K562 (cell line): Measurements from ENCODE around the gene CD164L2. TPM values are rescaled to one million over a fixed set of nuclear protein-coding genes. Genes with fewer than 3 reads are reported as not detected.

ENCODE experiments used
- CXXC5 ChIP-seq: fragments of 250-450 bp; sonication (Bioruptor Pico); IDR thresholded peaks from 2 replicates; pipeline ENCODE4 v1.8.0; 2022; ENCODE audit warnings: inconsistent platforms, mild to moderate bottlenecking, moderate library complexity
- EP300 ChIP-seq: IDR thresholded peaks from 2 replicates; pipeline ENCODE4 v1.6.1; 2012; ENCODE audit warnings: low read length, improper control_type of control experiment
- HMGN3 ChIP-seq: IDR thresholded peaks from 2 replicates; pipeline ENCODE4 v1.6.1; 2011; ENCODE audit warnings: borderline replicate concordance, low read depth, mild to moderate bottlenecking, mixed read lengths, low read length; ENCODE audit not compliant: insufficient read length; ENCODE audit errors: extremely low read depth
- KAT7 ChIP-seq: sonication (generic); formaldehyde crosslinking; IDR thresholded peaks from 2 replicates; pipeline ENCODE4 v1.8.0; 2022; ENCODE audit warnings: missing genetic modification reagents, mild to moderate bottlenecking, borderline replicate concordance
- MEF2A ChIP-seq: IDR thresholded peaks from 2 replicates; pipeline ENCODE4 v1.6.1; 2011; ENCODE audit warnings: low read depth, mild to moderate bottlenecking, low read length, moderate library complexity; ENCODE audit not compliant: control insufficient read depth
- MYBL2 ChIP-seq, 2 experiments: fragments of 450-650 bp in 1 of 2; sonication (generic) in 1 of 2; formaldehyde crosslinking in 1 of 2; IDR thresholded peaks; 2 replicates each; pipeline versions ENCODE4 v1.6.1 to v1.8.1; 2017 to 2022; ENCODE audit warnings: borderline replicate concordance in 1 of 2, inconsistent platforms in 1 of 2, low read depth in 1 of 2, mild to moderate bottlenecking in 1 of 2, missing genetic modification reagents in 1 of 2, moderate library complexity in 1 of 2
- NCOA6 ChIP-seq: fragments of 450-650 bp; IDR thresholded peaks from 2 replicates; pipeline ENCODE4 v1.6.1; 2017; ENCODE audit warnings: mild to moderate bottlenecking
- PCBP1 ChIP-seq: fragments of 200-400 bp; formaldehyde crosslinking; IDR thresholded peaks from 2 replicates; pipeline ENCODE4 v1.6.1; 2018; ENCODE audit warnings: mild to moderate bottlenecking, low read depth, low read length; ENCODE audit not compliant: poor library complexity, severe bottlenecking
- SIN3A ChIP-seq, 2 experiments: fragments of 150-350 bp in 1 of 2; IDR thresholded peaks; 2 replicates each; pipeline ENCODE4 v1.6.1; 2011 to 2016; ENCODE audit warnings: borderline replicate concordance in 2 of 2, low read depth in 2 of 2, low read length in 2 of 2, mild to moderate bottlenecking in 2 of 2, moderate library complexity in 2 of 2; ENCODE audit not compliant: control insufficient read depth in 1 of 2
- TAF15 ChIP-seq: fragments of 200-400 bp; formaldehyde crosslinking; IDR thresholded peaks from 2 replicates; pipeline ENCODE4 v1.6.1; 2017; ENCODE audit warnings: mild to moderate bottlenecking, low read depth, low read length, moderate library complexity
- TRIM28 ChIP-seq: fragments of 450-650 bp; IDR thresholded peaks from 2 replicates; pipeline ENCODE4 v1.6.1; 2017
- ZBTB17 ChIP-seq: fragments of 450-650 bp; formaldehyde crosslinking; IDR thresholded peaks from 2 replicates; pipeline ENCODE4 v1.4.0; 2020; ENCODE audit warnings: mild to moderate bottlenecking
- ZSCAN29 ChIP-seq: fragments of 450-650 bp; IDR thresholded peaks from 2 replicates; pipeline ENCODE4 v1.6.1; 2017
- polyA plus RNA-seq, 8 experiments: library from polyadenylated mRNA; depleted of rRNA in 4 of 8; stranded (reverse) in 5 of 8; unstranded in 3 of 8; fragments of >200 nt; fragmentation: Nextera tagmentation in 2 of 8; fragmentation: Illumina TruSeq in 1 of 8; extraction: Ambion mirVana in 2 of 8; extraction: Trizol in 1 of 8; gene quantifications; 2 replicates each; pipeline versions ENCODE4 v1.2.1 to v1.2.3, GENCODE V29; 2011 to 2014; ENCODE audit warnings: inconsistent platforms in 1 of 8, missing spikeins in 1 of 8
- total RNA-seq, 7 experiments: library from RNA; depleted of rRNA in 6 of 7; stranded (reverse); fragments of >200 nt in 6 of 7; fragmentation: Illumina TruSeq in 2 of 7; extraction: Trizol in 2 of 7; gene quantifications; 2 replicates each; pipeline versions ENCODE4 v1.2.1 to v1.2.3, GENCODE V29; 2011 to 2021; ENCODE audit warnings: low replicate concordance in 1 of 7
- TF ChIP-seq, protein P1 (sequence below): sonication (generic); formaldehyde crosslinking; IDR thresholded peaks from 2 replicates; pipeline ENCODE4 v1.8.0; 2022; ENCODE audit warnings: mild to moderate bottlenecking, missing genetic modification reagents
- TF ChIP-seq, protein P2 (sequence below): fragments of 250-450 bp; sonication (Bioruptor Pico); IDR thresholded peaks from 2 replicates; pipeline ENCODE4 v1.9.0; 2021; ENCODE audit warnings: mild to moderate bottlenecking, inconsistent platforms
- TF ChIP-seq, protein P3 (sequence below): IDR thresholded peaks from 2 replicates; pipeline ENCODE4 v1.6.1; 2016; ENCODE audit warnings: missing genetic modification characterization, missing compliant biosample characterization
- TF ChIP-seq, protein P4 (sequence below), 2 experiments: fragments of 250-450 bp in 1 of 2; fragments of 450-650 bp in 1 of 2; sonication (Bioruptor Pico) in 1 of 2; IDR thresholded peaks; 2 replicates each; pipeline versions ENCODE4 v1.6.1 to v1.8.0; 2016 to 2021; ENCODE audit warnings: mild to moderate bottlenecking in 2 of 2, moderate library complexity in 2 of 2, missing compliant biosample characterization in 1 of 2, missing genetic modification characterization in 1 of 2

The CD164L2 gene
- total and polyA plus RNA-seq, 9 of the 15 experiments (the other 6 are each of a cell fraction or from before 2014, with no cell fraction given), result 0.08 to 0.92 (median 0.38) TPM; not detected in 1

- TF ChIP-seq CXXC5 (CRISPR knock-in tag) (peak; percentile 23; the same call in 1 of the 2 replicates), ZSCAN29 (no peak), TRIM28 (no peak), MEF2A (no peak), KAT7 (CRISPR knock-in tag) (no peak), SIN3A (IDR thresholded peaks at IDR 0.05; ENCODE audit: borderline replicate concordance in 2 of 2, control insufficient read depth in 1 of 2, low read depth in 2 of 2, low read length in 2 of 2) (0 out of 4 replicates have a peak, but pooled peaks of 1 of the 2 experiments have one; percentile 13), EP300 (no peak), TAF15 (no peak), HMGN3 (peak; percentile 64), NCOA6 (no peak), MYBL2 (IDR thresholded peaks at IDR 0.05; ENCODE audit: low read depth) (no peak), MYBL2 (CRISPR knock-in tag; IDR thresholded peaks at IDR 0.05; ENCODE audit: borderline replicate concordance) (no peak), PCBP1 (no peak), ZBTB17 (CRISPR knock-in tag) (no peak)
- TF ChIP-seq, protein P1, sequence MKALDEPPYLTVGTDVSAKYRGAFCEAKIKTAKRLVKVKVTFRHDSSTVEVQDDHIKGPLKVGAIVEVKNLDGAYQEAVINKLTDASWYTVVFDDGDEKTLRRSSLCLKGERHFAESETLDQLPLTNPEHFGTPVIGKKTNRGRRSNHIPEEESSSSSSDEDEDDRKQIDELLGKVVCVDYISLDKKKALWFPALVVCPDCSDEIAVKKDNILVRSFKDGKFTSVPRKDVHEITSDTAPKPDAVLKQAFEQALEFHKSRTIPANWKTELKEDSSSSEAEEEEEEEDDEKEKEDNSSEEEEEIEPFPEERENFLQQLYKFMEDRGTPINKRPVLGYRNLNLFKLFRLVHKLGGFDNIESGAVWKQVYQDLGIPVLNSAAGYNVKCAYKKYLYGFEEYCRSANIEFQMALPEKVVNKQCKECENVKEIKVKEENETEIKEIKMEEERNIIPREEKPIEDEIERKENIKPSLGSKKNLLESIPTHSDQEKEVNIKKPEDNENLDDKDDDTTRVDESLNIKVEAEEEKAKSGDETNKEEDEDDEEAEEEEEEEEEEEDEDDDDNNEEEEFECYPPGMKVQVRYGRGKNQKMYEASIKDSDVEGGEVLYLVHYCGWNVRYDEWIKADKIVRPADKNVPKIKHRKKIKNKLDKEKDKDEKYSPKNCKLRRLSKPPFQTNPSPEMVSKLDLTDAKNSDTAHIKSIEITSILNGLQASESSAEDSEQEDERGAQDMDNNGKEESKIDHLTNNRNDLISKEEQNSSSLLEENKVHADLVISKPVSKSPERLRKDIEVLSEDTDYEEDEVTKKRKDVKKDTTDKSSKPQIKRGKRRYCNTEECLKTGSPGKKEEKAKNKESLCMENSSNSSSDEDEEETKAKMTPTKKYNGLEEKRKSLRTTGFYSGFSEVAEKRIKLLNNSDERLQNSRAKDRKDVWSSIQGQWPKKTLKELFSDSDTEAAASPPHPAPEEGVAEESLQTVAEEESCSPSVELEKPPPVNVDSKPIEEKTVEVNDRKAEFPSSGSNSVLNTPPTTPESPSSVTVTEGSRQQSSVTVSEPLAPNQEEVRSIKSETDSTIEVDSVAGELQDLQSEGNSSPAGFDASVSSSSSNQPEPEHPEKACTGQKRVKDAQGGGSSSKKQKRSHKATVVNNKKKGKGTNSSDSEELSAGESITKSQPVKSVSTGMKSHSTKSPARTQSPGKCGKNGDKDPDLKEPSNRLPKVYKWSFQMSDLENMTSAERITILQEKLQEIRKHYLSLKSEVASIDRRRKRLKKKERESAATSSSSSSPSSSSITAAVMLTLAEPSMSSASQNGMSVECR, result 0 out of 2 replicates have a peak, but pooled peaks have one; percentile 38
- TF ChIP-seq, protein P2, sequence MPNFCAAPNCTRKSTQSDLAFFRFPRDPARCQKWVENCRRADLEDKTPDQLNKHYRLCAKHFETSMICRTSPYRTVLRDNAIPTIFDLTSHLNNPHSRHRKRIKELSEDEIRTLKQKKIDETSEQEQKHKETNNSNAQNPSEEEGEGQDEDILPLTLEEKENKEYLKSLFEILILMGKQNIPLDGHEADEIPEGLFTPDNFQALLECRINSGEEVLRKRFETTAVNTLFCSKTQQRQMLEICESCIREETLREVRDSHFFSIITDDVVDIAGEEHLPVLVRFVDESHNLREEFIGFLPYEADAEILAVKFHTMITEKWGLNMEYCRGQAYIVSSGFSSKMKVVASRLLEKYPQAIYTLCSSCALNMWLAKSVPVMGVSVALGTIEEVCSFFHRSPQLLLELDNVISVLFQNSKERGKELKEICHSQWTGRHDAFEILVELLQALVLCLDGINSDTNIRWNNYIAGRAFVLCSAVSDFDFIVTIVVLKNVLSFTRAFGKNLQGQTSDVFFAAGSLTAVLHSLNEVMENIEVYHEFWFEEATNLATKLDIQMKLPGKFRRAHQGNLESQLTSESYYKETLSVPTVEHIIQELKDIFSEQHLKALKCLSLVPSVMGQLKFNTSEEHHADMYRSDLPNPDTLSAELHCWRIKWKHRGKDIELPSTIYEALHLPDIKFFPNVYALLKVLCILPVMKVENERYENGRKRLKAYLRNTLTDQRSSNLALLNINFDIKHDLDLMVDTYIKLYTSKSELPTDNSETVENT (CRISPR knock-in tag), result no peak
- TF ChIP-seq, protein P3, sequence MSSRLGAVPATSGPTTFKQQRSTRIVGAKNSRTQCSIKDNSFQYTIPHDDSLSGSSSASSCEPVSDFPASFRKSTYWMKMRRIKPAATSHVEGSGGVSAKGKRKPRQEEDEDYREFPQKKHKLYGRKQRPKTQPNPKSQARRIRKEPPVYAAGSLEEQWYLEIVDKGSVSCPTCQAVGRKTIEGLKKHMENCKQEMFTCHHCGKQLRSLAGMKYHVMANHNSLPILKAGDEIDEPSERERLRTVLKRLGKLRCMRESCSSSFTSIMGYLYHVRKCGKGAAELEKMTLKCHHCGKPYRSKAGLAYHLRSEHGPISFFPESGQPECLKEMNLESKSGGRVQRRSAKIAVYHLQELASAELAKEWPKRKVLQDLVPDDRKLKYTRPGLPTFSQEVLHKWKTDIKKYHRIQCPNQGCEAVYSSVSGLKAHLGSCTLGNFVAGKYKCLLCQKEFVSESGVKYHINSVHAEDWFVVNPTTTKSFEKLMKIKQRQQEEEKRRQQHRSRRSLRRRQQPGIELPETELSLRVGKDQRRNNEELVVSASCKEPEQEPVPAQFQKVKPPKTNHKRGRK (tag), result no peak
- TF ChIP-seq, protein P4, sequence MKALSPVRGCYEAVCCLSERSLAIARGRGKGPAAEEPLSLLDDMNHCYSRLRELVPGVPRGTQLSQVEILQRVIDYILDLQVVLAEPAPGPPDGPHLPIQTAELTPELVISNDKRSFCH (CRISPR knock-in tag; IDR thresholded peaks at IDR 0.05), result no peak
- TF ChIP-seq, protein P4 (tag; IDR thresholded peaks at IDR 0.05), result no peak
Observed at GRCh38 chr1:27341525-27342252, 41.4 kb downstream of the CD164L2 start, which contains the start of gene SYTL1 (continued).
